AG04450 (cell line): ENCODE measurements around the gene SDK1. TPM values are rescaled to one million over a fixed set of nuclear protein-coding genes. Genes with fewer than 3 reads are reported as not detected.

Source experiments
- CTCF ChIA-PET: fragments of 300-600, 350-600 bp; formaldehyde crosslinking; extraction: SDS; loops from one replicate; lab custom pipeline; 2022; ENCODE audit warnings: antibody characterized with exemption, inconsistent platforms; lab: Charles Lee
- POLR2A ChIA-PET: fragments of 350-600 bp; formaldehyde crosslinking; extraction: SDS; loops from one replicate; lab custom pipeline; 2021; ENCODE audit warnings: antibody characterized with exemption, inconsistent platforms; lab: Yijun Ruan, JAX
- DNase-seq: peaks from one replicate; pipeline ENCODE4 v3.0.0-alpha.2; 2011; ENCODE audit warnings: low read depth, low spot score
- H3K27ac ChIP-seq: one replicate; pipeline ENCODE4 v1.5.1; 2012; ENCODE audit warnings: low read depth, low read length, control low read depth
- H3K27me3 ChIP-seq: one replicate; pipeline ENCODE4 v1.6.0; 2012; ENCODE audit warnings: low read length; ENCODE audit not compliant: control insufficient read depth, insufficient read depth
- H3K4me3 ChIP-seq: 2 replicates; pipeline ENCODE4 v1.5.1; 2011; ENCODE audit warnings: mild to moderate bottlenecking, low read depth, low read length, control low read depth
- H3K9me3 ChIP-seq: 2 replicates; pipeline ENCODE4 v1.5.1; 2012; ENCODE audit warnings: low read length; ENCODE audit not compliant: control insufficient read depth, insufficient read depth
- polyA plus RNA-seq: library from polyadenylated mRNA; depleted of rRNA; stranded (reverse); fragments of >200 nt; gene quantifications from 2 replicates; pipeline ENCODE4 v1.2.3, GENCODE V29; 2011
- TF ChIP-seq, protein P1 (sequence below): IDR thresholded peaks from 2 replicates; pipeline ENCODE4 v1.5.1; 2011; ENCODE audit warnings: low read depth, low read length, control low read depth, inconsistent platforms

Gene SDK1
- polyA plus RNA-seq, 1 experiment: 2.2 TPM

DNA sequence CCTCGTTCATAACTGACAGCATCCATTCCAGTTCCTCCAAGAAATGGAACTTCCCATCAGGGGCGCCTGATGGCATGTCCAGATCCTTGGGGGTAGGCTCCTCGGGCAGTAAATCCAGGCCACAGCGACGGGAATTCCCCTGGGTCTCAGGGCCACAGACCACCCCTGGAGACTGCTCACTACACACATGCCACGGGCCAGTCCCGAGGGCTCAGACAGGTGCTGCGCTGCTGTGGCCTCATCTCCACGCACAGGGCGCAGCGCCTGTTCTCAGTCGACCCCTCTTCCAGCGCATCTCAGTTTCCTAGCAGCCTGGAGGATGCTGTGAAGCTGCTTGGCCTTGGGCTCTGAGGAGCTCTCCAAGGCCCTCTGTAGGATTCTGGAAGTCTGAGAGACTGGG lies 907.5 kb downstream of the SDK1 start:
- no peak for DNase-seq
- no peaks in the 10 kb centered on the region for H3K27me3 ChIP-seq
- no peak overlapping the region for H3K27ac ChIP-seq
- peaks cover 87% of the 10 kb centered on the region for H3K9me3 ChIP-seq
- no peak overlapping the region for H3K4me3 ChIP-seq
- ChIA-PET POLR2A (no interaction called here), CTCF (no interaction called here)
- TF ChIP-seq, protein P1, sequence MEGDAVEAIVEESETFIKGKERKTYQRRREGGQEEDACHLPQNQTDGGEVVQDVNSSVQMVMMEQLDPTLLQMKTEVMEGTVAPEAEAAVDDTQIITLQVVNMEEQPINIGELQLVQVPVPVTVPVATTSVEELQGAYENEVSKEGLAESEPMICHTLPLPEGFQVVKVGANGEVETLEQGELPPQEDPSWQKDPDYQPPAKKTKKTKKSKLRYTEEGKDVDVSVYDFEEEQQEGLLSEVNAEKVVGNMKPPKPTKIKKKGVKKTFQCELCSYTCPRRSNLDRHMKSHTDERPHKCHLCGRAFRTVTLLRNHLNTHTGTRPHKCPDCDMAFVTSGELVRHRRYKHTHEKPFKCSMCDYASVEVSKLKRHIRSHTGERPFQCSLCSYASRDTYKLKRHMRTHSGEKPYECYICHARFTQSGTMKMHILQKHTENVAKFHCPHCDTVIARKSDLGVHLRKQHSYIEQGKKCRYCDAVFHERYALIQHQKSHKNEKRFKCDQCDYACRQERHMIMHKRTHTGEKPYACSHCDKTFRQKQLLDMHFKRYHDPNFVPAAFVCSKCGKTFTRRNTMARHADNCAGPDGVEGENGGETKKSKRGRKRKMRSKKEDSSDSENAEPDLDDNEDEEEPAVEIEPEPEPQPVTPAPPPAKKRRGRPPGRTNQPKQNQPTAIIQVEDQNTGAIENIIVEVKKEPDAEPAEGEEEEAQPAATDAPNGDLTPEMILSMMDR: no peak

DNA sequence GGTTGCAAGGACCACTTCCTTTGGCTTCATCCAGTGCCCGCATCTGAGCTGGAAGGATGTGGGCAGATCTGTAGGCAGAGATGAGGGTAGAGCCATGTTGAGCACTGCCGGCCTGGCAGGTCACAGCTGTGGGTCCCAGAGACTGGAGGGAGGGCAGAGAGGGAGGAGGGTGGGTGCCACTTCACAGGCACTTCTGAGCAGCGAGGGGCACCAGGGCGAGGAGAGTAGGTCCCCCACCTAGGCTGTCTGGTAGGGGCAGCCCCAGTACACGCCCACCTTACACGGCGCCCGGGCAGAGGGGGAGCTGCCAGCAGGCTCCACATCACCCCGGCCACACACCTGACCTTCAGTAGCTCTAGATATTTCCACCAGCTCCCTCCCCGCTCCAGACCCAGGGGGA lies 908.1 kb downstream of the SDK1 start:
- Histone ChIP-seq H3K9me3 (peaks cover 88% of the 10 kb centered on the region), H3K4me3 (no peak overlapping the region), H3K27ac (no peak overlapping the region), H3K27me3 (no peaks in the 10 kb centered on the region)
- ChIA-PET POLR2A (no interaction called here), CTCF (no interaction called here)
- DNase-seq: no peak
- TF ChIP-seq, protein P1: no peak

DNA sequence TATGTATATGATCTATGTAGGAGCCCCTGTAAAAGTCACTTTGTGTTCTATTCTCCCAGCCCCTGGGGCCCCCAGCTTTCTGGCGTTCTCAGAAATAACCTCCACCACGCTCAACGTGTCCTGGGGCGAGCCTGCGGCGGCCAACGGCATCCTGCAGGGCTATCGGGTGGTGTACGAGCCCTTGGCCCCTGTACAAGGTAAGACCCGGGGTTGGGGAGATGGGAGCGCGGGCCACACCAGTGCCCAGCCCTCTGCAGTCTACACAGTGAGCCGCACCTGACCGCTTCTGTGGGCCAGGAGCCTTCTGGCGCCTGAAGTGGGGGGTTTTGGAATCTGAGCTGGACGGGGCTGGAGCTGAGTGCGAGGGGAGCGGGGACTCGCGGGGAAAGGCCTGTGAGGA lies 908.9 kb downstream of the SDK1 start:
- ChIA-PET CTCF (no interaction called here), POLR2A (no interaction called here)
- Histone ChIP-seq H3K27ac (no peak overlapping the region), H3K4me3 (no peak overlapping the region), H3K27me3 (no peaks in the 10 kb centered on the region), H3K9me3 (peaks cover 90% of the 10 kb centered on the region)
- TF ChIP-seq, protein P1: no peak
- no peak for DNase-seq

DNA sequence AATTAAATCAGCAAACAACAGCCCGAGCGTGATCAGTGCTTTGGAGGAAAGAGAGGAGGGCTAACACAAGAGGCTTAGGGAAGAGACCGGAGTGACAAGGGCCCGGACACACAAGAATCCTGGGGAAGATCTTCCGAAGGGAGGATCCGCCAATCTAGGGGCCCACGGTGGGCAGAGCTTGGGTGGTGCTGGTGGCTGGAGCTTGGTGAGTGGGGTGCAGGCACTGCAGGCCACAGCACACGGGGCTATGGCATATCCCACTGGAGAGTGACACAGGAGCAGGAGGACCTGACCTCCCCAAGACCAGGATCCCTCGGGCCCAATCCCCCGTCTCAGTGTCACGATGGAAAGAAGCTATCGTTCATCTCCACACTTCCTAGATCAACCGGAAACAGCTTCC lies 909.8 kb downstream of the SDK1 start:
- TF ChIP-seq, protein P1: no peak
- Histone ChIP-seq H3K9me3 (peaks cover 90% of the 10 kb centered on the region), H3K27ac (no peak overlapping the region), H3K27me3 (no peaks in the 10 kb centered on the region), H3K4me3 (no peak overlapping the region)
- CTCF ChIA-PET: no interaction called here
- POLR2A ChIA-PET: no interaction called here
- DNase-seq: no peak

DNA sequence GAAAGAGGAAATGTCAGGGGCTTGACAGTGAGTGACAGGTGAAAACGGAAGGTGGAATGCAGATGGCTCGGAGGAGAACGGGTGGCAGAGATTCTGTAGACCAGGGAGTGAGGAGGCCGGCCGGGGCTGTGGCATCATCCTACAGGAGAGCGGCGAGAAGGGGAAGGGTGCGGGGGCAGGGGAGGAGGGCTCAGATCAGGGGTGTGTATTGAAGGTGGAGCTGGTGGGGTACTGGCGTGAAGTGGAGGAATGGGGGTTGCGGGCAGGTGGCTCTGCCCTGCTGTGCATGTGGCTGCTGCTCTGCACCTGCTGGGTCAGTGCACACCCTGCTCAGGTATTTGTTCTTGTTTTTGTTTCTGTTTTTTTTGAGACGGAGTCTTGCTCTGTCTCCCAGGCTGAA lies 910.2 kb downstream of the SDK1 start:
- no peak for DNase-seq
- ChIA-PET POLR2A (no interaction called here), CTCF (no interaction called here)
- H3K27me3 ChIP-seq: no peaks in the 10 kb centered on the region
- H3K9me3 ChIP-seq: peaks cover 90% of the 10 kb centered on the region
- no peak overlapping the region for H3K27ac ChIP-seq
- H3K4me3 ChIP-seq: no peak overlapping the region
- TF ChIP-seq, protein P1: no peak
